Progenitor cell of endocrine pancreas (in vitro differentiated cells): ENCODE results near the gene MRPL51. TPM values are rescaled to one million over a fixed set of nuclear protein-coding genes. Genes with fewer than 3 reads are reported as not detected.

ENCODE experiments used
- DNase-seq: peaks from one replicate; pipeline ENCODE4 v3.0.0; 2021; ENCODE audit warnings: low spot score; ENCODE audit not compliant: unreplicated experiment
- H3K27ac Mint-ChIP-seq: 2 replicates; pipeline ENCODE4 v1.8.0; 2021; ENCODE audit warnings: mild to moderate bottlenecking, moderate library complexity, mixed read lengths
- H3K27me3 Mint-ChIP-seq: 2 replicates; pipeline ENCODE4 v1.8.0; 2021; ENCODE audit warnings: mixed read lengths
- H3K36me3 Mint-ChIP-seq: 2 replicates; pipeline ENCODE4 v1.8.0; 2022; ENCODE audit warnings: mixed read lengths; ENCODE audit not compliant: insufficient read depth
- H3K4me1 Mint-ChIP-seq: 2 replicates; pipeline ENCODE4 v1.8.0; 2021; ENCODE audit warnings: low read depth, mixed read lengths
- H3K4me3 Mint-ChIP-seq: 2 replicates; pipeline ENCODE4 v1.8.0; 2021; ENCODE audit warnings: low read depth, mild to moderate bottlenecking, moderate library complexity, mixed read lengths
- H3K9me3 Mint-ChIP-seq: 2 replicates; pipeline ENCODE4 v1.8.0; 2021; ENCODE audit warnings: low read depth, mixed read lengths
- CTCF ChIP-seq: fragments of 200-600 bp; sonication (generic); IDR thresholded peaks from one replicate; pipeline ENCODE4 v1.5.0; 2021; ENCODE audit warnings: antibody characterized with exemption, mild to moderate bottlenecking; ENCODE audit not compliant: unreplicated experiment
- total RNA-seq: library from RNA; stranded (reverse); gene quantifications from 2 replicates; pipeline ENCODE4 v1.2.1, GENCODE V29; 2021

MRPL51 gene
- total RNA-seq, 1 donor from 2014 or later: 279 TPM

DNA sequence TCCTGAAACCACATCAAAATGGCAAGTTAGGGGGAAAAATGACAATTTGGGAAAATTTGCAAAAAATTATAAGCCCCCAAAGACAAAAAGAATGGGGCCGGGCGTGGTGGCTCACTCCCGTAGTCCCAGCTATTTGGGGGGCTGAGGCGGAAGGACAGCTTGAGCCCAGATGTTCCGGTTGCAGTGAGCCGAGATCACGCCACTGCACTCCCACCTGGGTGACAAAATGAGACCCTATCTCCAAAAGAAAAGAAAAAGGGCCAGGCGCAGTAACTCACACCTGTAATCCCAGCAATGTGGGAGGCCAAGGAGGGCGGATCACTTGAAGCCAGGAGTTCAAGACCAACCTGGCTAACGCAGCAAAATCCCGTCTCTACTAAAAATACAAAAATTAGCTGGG, 20.6 kb downstream of the MRPL51 start:
- no peak for DNase-seq
- Mint-ChIP-seq H3K36me3 (peaks cover 2% of the 10 kb centered on the region), H3K27me3 (peaks cover 36% of the 10 kb centered on the region), H3K27ac (no peak overlapping the region), H3K4me3 (no peak overlapping the region), H3K9me3 (peaks cover 4% of the 10 kb centered on the region), H3K4me1 (peaks cover 12% of the 10 kb centered on the region)
- TF ChIP-seq CTCF: no peak

DNA sequence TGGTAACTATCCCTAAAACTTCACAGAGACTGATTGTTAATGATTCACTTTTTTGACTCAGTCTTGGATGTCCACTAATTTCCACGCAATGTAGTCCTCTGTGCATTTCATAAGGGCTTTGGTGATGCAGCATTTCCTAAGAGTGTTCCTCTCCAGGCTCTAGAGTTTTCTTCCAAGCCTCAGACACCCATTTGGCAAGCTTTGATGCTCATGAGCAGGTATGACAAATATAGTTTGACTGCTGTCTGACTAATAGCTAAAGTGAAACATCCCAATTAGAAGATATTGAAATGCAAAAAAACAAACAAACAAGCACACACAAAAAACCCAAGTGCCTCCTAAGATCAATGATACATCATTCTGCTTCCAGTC, 21.1 kb downstream of the MRPL51 start:
- TF ChIP-seq CTCF: no peak
- DNase-seq: no peak
- Mint-ChIP-seq H3K4me1 (peaks cover 12% of the 10 kb centered on the region), H3K27me3 (peaks cover 40% of the 10 kb centered on the region), H3K9me3 (peaks cover 4% of the 10 kb centered on the region), H3K36me3 (peaks cover 2% of the 10 kb centered on the region), H3K4me3 (no peak overlapping the region), H3K27ac (no peak overlapping the region)

DNA sequence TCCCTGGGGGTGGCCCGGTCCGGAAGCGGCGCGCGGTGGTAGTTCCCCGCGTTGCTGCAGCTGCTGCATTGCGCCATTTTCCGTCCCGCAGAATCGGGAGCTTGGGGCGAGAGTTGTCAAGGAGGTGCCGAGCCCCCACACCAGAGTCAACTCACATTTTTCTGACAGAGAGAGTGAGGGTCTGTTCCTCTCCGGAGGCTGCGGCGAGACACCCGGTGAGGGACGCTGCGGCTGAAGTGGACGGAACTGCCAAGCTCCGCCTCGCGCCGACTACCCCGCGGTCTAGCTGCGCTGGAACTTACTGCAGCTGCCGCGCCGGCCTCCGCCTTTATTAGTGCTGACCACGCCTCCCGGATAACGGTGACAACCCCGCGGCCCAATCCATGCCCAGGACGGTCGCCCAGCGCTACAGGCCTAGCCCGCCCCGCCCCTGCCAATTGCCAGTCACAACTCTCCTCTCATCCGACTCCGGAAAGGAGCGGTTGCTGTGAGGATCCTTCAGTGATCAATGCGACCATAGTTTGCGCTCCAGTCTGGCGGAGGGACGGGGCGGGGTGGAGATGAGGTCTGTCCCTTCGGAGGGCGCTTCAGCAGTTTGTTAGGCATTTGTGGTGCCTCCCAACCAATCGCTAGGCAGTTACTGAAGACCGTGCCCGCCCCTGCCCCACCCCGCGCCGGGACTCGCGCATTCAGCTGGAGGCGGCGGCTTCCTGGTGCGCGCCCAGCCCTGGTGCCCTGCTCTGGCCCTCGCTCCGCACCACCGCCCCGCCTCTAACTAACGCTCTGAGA, 22.5 kb downstream of the MRPL51 start, which contains the start of gene VAMP1:
VAMP1 (minus strand) TSS at position 303 of the 789 bp plus-strand sequence; CDS start at position 157, 146 bp downstream.
- DNase-seq: peak; percentile 97
- Mint-ChIP-seq H3K27me3 (peaks cover 43% of the 10 kb centered on the region), H3K27ac (peak within 1 kb of the TSS; percentile 94), H3K4me3 (peak within 1 kb of the TSS; percentile 80), H3K4me1 (peaks cover 12% of the 10 kb centered on the region), H3K36me3 (no peaks in the 10 kb centered on the region), H3K9me3 (no peaks in the 10 kb centered on the region)
- peak; percentile 4 for TF ChIP-seq CTCF

GRCh38 chr12:6469609-6470374, 23.3 kb downstream of the MRPL51 start:
- Mint-ChIP-seq H3K27ac (no peak overlapping the region), H3K36me3 (no peaks in the 10 kb centered on the region), H3K27me3 (peaks cover 44% of the 10 kb centered on the region), H3K9me3 (no peaks in the 10 kb centered on the region), H3K4me3 (peak overlapping the region; percentile 80), H3K4me1 (peaks cover 9% of the 10 kb centered on the region)
- TF ChIP-seq CTCF: peak; percentile 5
- no peak for DNase-seq

- Mint-ChIP-seq H3K9me3 (no peaks in the 10 kb centered on the region), H3K36me3 (peaks cover 3% of the 10 kb centered on the region), H3K4me1 (peaks cover 7% of the 10 kb centered on the region), H3K4me3 (peak overlapping the region; percentile 4), H3K27ac (no peak overlapping the region), H3K27me3 (peaks cover 43% of the 10 kb centered on the region)
- no peak for DNase-seq
- no peak for TF ChIP-seq CTCF
These were observed 24.0 kb downstream of the MRPL51 start for GRCh38 chr12:6469092-6469491.
